ENCODE results near the gene FLRT1.

- TF ChIP-seq, protein P1, sequence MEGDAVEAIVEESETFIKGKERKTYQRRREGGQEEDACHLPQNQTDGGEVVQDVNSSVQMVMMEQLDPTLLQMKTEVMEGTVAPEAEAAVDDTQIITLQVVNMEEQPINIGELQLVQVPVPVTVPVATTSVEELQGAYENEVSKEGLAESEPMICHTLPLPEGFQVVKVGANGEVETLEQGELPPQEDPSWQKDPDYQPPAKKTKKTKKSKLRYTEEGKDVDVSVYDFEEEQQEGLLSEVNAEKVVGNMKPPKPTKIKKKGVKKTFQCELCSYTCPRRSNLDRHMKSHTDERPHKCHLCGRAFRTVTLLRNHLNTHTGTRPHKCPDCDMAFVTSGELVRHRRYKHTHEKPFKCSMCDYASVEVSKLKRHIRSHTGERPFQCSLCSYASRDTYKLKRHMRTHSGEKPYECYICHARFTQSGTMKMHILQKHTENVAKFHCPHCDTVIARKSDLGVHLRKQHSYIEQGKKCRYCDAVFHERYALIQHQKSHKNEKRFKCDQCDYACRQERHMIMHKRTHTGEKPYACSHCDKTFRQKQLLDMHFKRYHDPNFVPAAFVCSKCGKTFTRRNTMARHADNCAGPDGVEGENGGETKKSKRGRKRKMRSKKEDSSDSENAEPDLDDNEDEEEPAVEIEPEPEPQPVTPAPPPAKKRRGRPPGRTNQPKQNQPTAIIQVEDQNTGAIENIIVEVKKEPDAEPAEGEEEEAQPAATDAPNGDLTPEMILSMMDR (IDR thresholded peaks at IDR 0.05) = no peak
- TF ChIP-seq POLR2A (IDR thresholded peaks at IDR 0.05) = no peak
These were observed 41.7 kb upstream of the FLRT1 start for GRCh38 chr11:63993993-63994392.

All from testis (tissue), 2 donors.